T-helper 1 cell treated with Interleukin-12 subunit alpha and Interleukin-12 subunit beta and Interleukin-4 antibody, amounts not matched to agents 30 ng/mL and 1 ng/mL, for 36 hours (primary cell): Measurements from ENCODE around the gene ACAP1. TPM values are rescaled to one million over a fixed set of nuclear protein-coding genes. Genes with fewer than 3 reads are reported as not detected.
"Not testable (repeated sequence)": the region's sequence is repeated elsewhere in the genome, so short reads cannot be mapped to it uniquely, and the experiment has no call there.

Experiments used
- intact Hi-C: fragments of 100-400 bp; cut with micrococcal nuclease; formaldehyde crosslinking; loops from one replicate; pipeline ENCODE4 v1.15.1; 2024
- total RNA-seq: library from RNA; stranded (reverse); gene quantifications from 2 replicates; pipeline ENCODE4 v1.2.3, GENCODE V29; 2022

Gene ACAP1
- total RNA-seq, 1 donor from 2014 or later, result 701 TPM

- intact Hi-C loops, result loop anchor here (1.0 kb wide), 2 partner anchors 82 to 131 kb away; partner anchors contain the start of genes POLR2A and TMEM102
These were observed 16.7 kb downstream of the ACAP1 start for GRCh38 chr17:7352910-7353635.

GRCh38 chr17:7354262-7354843, 18.0 kb downstream of the ACAP1 start:
- intact Hi-C loops, result no loop called here

GRCh38 chr17:7355053-7355452, 18.7 kb downstream of the ACAP1 start, which contains the start of gene TMEM95:
TMEM95 (plus strand) TSS chr17:7355156; CDS start chr17:7355205, 49 bp downstream.
- intact Hi-C loops, result no loop called here

GRCh38 chr17:7355573-7355972, 19.2 kb downstream of the ACAP1 start:
- intact Hi-C loops, result no loop called here

GRCh38 chr17:7356072-7356549, 19.8 kb downstream of the ACAP1 start:
- intact Hi-C loops, result loop anchor here (1.0 to 2.0 kb wide), 4 partner anchors 39 to 205 kb away; partner anchors contain the start of genes PLSCR3, SENP3 and TMEM102

- intact Hi-C loops, result loop anchor here (1.0 to 2.0 kb wide), 4 partner anchors 38 to 205 kb away; partner anchors contain the start of genes PLSCR3, SENP3 and TMEM102
These were observed 20.4 kb downstream of the ACAP1 start for GRCh38 chr17:7356756-7357155.

GRCh38 chr17:7357381-7357780, 21.1 kb downstream of the ACAP1 start:
- intact Hi-C loops, result loop anchor here (2.0 kb wide), 2 partner anchors 37 to 145 kb away; partner anchors contain the start of gene PLSCR3

- intact Hi-C loops, result no loop called here
These were observed 25.6 kb downstream of the ACAP1 start for GRCh38 chr17:7361906-7362305.

- intact Hi-C loops, result no loop called here
These were observed 27.0 kb downstream of the ACAP1 start for GRCh38 chr17:7363311-7363710.

- intact Hi-C loops, result not testable (repeated sequence)
These were observed 29.6 kb downstream of the ACAP1 start for GRCh38 chr17:7365963-7366362.

- intact Hi-C loops, result no loop called here
These were observed 30.8 kb downstream of the ACAP1 start for GRCh38 chr17:7367083-7367482.

GRCh38 chr17:7367918-7368598, 31.7 kb downstream of the ACAP1 start:
- intact Hi-C loops, result no loop called here

GRCh38 chr17:7368599-7368994, 32.3 kb downstream of the ACAP1 start:
- intact Hi-C loops, result not testable (repeated sequence)

GRCh38 chr17:7369825-7370224, 33.5 kb downstream of the ACAP1 start:
- intact Hi-C loops, result no loop called here

- intact Hi-C loops, result no loop called here
These were observed 34.5 kb downstream of the ACAP1 start for GRCh38 chr17:7370853-7371252.

GRCh38 chr17:7374353-7374752, 38.0 kb downstream of the ACAP1 start:
- intact Hi-C loops, result no loop called here

GRCh38 chr17:7379134-7379533, 42.8 kb downstream of the ACAP1 start:
- intact Hi-C loops, result no loop called here

- intact Hi-C loops, result no loop called here
These were observed 44.0 kb downstream of the ACAP1 start for GRCh38 chr17:7380321-7380720.

GRCh38 chr17:7380855-7381683, 44.7 kb downstream of the ACAP1 start, which contains the start of gene TNK1:
TNK1 (plus strand) TSS chr17:7381089; CDS start chr17:7382927, 1,838 bp downstream.
- intact Hi-C loops, result no loop called here

- intact Hi-C loops, result no loop called here
These were observed 46.6 kb downstream of the ACAP1 start for GRCh38 chr17:7382901-7383300.

GRCh38 chr17:7383371-7383741, 47.0 kb downstream of the ACAP1 start:
- intact Hi-C loops, result no loop called here
